Mesenchymal stem cell (in vitro differentiated cells and primary cell): ENCODE measurements around the gene ZNF488.

Experiments
- DNase-seq: peaks from one replicate; pipeline ENCODE4 v3.0.0-alpha.2; 2013
- H2AFZ ChIP-seq: one replicate; pipeline ENCODE4 v1.6.1; 2013; ENCODE audit warnings: low read depth, mild to moderate bottlenecking, control low read depth, inconsistent platforms, low read length, moderate library complexity
- H2AK5ac ChIP-seq: 2 replicates; pipeline ENCODE4 v1.6.1; 2013; ENCODE audit warnings: low read length, moderate library complexity, mild to moderate bottlenecking, inconsistent platforms; ENCODE audit not compliant: severe bottlenecking
- H2BK120ac ChIP-seq: one replicate; pipeline ENCODE4 v1.6.1; 2013; ENCODE audit warnings: low read depth, mild to moderate bottlenecking, inconsistent platforms, low read length, moderate library complexity
- H2BK12ac ChIP-seq, 2 experiments: one replicate each; pipeline ENCODE4 v1.6.1; 2013; ENCODE audit warnings: inconsistent platforms in 2 of 2, low read length in 2 of 2, mild to moderate bottlenecking in 2 of 2, moderate library complexity in 2 of 2, control low read depth in 1 of 2
- H2BK15ac ChIP-seq: one replicate; pipeline ENCODE4 v1.6.1; 2013; ENCODE audit warnings: mild to moderate bottlenecking, low read depth, inconsistent platforms; ENCODE audit not compliant: poor library complexity, severe bottlenecking
- H2BK5ac ChIP-seq: 2 replicates; pipeline ENCODE4 v1.6.1; 2013; ENCODE audit warnings: low read depth, mild to moderate bottlenecking, low read length, control low read depth, inconsistent platforms; ENCODE audit not compliant: poor library complexity, severe bottlenecking
- H3K14ac ChIP-seq, 2 experiments: one replicate each; pipeline ENCODE4 v1.6.1; 2013; ENCODE audit warnings: inconsistent platforms in 2 of 2, low read length in 2 of 2, control low read depth in 1 of 2, mild to moderate bottlenecking in 1 of 2, moderate library complexity in 1 of 2
- H3K18ac ChIP-seq, 2 experiments: one replicate each; pipeline ENCODE4 v1.6.1; 2013; ENCODE audit warnings: inconsistent platforms in 2 of 2, low read length in 2 of 2, control low read depth in 1 of 2, low read depth in 1 of 2, mild to moderate bottlenecking in 1 of 2
- H3K23ac ChIP-seq, 2 experiments: one replicate each; pipeline ENCODE4 v1.6.1; 2013; ENCODE audit warnings: inconsistent platforms in 2 of 2, low read length in 2 of 2, mild to moderate bottlenecking in 2 of 2, moderate library complexity in 2 of 2, control low read depth in 1 of 2
- H3K27ac ChIP-seq: 2 replicates; pipeline ENCODE4 v1.5.1; 2013; ENCODE audit warnings: mild to moderate bottlenecking, moderate library complexity, low read length, control low read depth, inconsistent platforms; ENCODE audit not compliant: poor library complexity, severe bottlenecking
- H3K27me3 ChIP-seq, 2 experiments: 2 replicates each; pipeline versions ENCODE4 v1.6.1 to v1.7.0; 2013; ENCODE audit warnings: low read length in 2 of 2, mild to moderate bottlenecking in 2 of 2, moderate library complexity in 2 of 2, control low read depth in 1 of 2, inconsistent platforms in 1 of 2; ENCODE audit not compliant: control insufficient read depth in 1 of 2, insufficient read depth in 1 of 2
- H3K36me3 ChIP-seq, 2 experiments: 2 replicates each; pipeline versions ENCODE4 v1.6.1 to v1.7.0; 2013; ENCODE audit warnings: low read length in 2 of 2, control low read depth in 1 of 2, inconsistent platforms in 1 of 2, low read depth in 1 of 2, mild to moderate bottlenecking in 1 of 2; ENCODE audit not compliant: insufficient read depth in 2 of 2, control insufficient read depth in 1 of 2
- H3K4ac ChIP-seq, 2 experiments: one replicate each; pipeline ENCODE4 v1.6.1; 2013; ENCODE audit warnings: inconsistent platforms in 2 of 2, low read length in 2 of 2, mild to moderate bottlenecking in 2 of 2, moderate library complexity in 2 of 2, control low read depth in 1 of 2, low read depth in 1 of 2
- H3K4me1 ChIP-seq: 2 replicates; pipeline ENCODE4 v1.6.1; 2013; ENCODE audit warnings: low read depth, low read length, control low read depth; ENCODE audit not compliant: control insufficient read depth, insufficient read depth
- H3K4me2 ChIP-seq: 2 replicates; pipeline ENCODE4 v1.6.1; 2013; ENCODE audit warnings: low read length, mild to moderate bottlenecking, inconsistent platforms; ENCODE audit not compliant: poor library complexity, severe bottlenecking
- H3K4me3 ChIP-seq, 2 experiments: 2 replicates each; pipeline versions ENCODE4 v1.5.1 to v1.7.0; 2013; ENCODE audit warnings: low read length in 2 of 2, mild to moderate bottlenecking in 2 of 2, control low read depth in 1 of 2, low read depth in 1 of 2; ENCODE audit not compliant: insufficient read depth in 1 of 2
- H3K79me1 ChIP-seq: replicated peaks from 2 replicates; pipeline ENCODE4 v1.6.1; 2013; ENCODE audit warnings: mild to moderate bottlenecking, control low read depth, low read length, inconsistent platforms; ENCODE audit not compliant: poor library complexity, severe bottlenecking
- H3K9ac ChIP-seq: 2 replicates; pipeline ENCODE4 v1.7.0; 2013; ENCODE audit warnings: mild to moderate bottlenecking, low read length, moderate library complexity
- H3K9me3 ChIP-seq: 2 replicates; pipeline ENCODE4 v1.7.0; 2013; ENCODE audit warnings: mild to moderate bottlenecking, low read length; ENCODE audit not compliant: control insufficient read depth
- H4K8ac ChIP-seq: one replicate; pipeline ENCODE4 v1.6.1; 2013; ENCODE audit warnings: inconsistent platforms, mild to moderate bottlenecking, low read length, moderate library complexity
- H4K91ac ChIP-seq: one replicate; pipeline ENCODE4 v1.6.1; 2013; ENCODE audit warnings: mild to moderate bottlenecking, low read length, inconsistent platforms
- WGBS: methylation state at CpG from one replicate; pipeline ENCODE4 v1.1.7; 2013; ENCODE audit warnings: mixed read lengths; 5-methylcytosine and 5-hydroxymethylcytosine counted together

ZNF488 gene

GRCh38 chr10:47414752-47415519 lies 30.8 kb upstream of the ZNF488 start:
- no peak overlapping the region for H2AK5ac ChIP-seq
- H3K14ac ChIP-seq, result no peak overlapping the region
- no peak overlapping the region for H3K4me3 ChIP-seq
- no peaks in the 10 kb centered on the region for H3K36me3 ChIP-seq
- no peak overlapping the region for H2BK12ac ChIP-seq
- no peaks in the 10 kb centered on the region for H3K79me1 ChIP-seq
- no peak overlapping the region for H2AFZ ChIP-seq
- H3K27me3 ChIP-seq, result peaks cover 0 to 20% of the 10 kb centered on the region in 2 experiments
- no peak overlapping the region for H3K4me2 ChIP-seq
- no peak overlapping the region for H4K91ac ChIP-seq
- no peak overlapping the region for H2BK5ac ChIP-seq
- H2BK15ac ChIP-seq, result no peak overlapping the region
- H3K9ac ChIP-seq, result no peak overlapping the region
- no peaks in the 10 kb centered on the region for H3K9me3 ChIP-seq
- WGBS, result 86% methylated on average over 19 of the region's 19 CpGs
- no peak overlapping the region for H3K23ac ChIP-seq
- no peak for DNase-seq
- no peak overlapping the region for H3K4ac ChIP-seq
- H3K27ac ChIP-seq, result no peak overlapping the region
- no peak overlapping the region for H2BK120ac ChIP-seq
- H3K18ac ChIP-seq, result no peak overlapping the region
- H4K8ac ChIP-seq, result no peak overlapping the region
- H3K4me1 ChIP-seq, result peaks cover 6% of the 10 kb centered on the region

- WGBS, result 100% methylated on average over 2 of the region's 2 CpGs
These were observed 30.1 kb upstream of the ZNF488 start for GRCh38 chr10:47414227-47414592.

GRCh38 chr10:47413531-47414226 lies 29.6 kb upstream of the ZNF488 start:
- H3K4me3 ChIP-seq, result no peak overlapping the region
- H2AK5ac ChIP-seq, result no peak overlapping the region
- no peak overlapping the region for H2BK120ac ChIP-seq
- peaks cover 0 to 20% of the 10 kb centered on the region in 2 experiments for H3K27me3 ChIP-seq
- no peak overlapping the region for H3K4me2 ChIP-seq
- no peak overlapping the region for H3K27ac ChIP-seq
- no peak for DNase-seq
- H2AFZ ChIP-seq, result no peak overlapping the region
- no peak overlapping the region for H4K8ac ChIP-seq
- no peaks in the 10 kb centered on the region for H3K9me3 ChIP-seq
- H3K9ac ChIP-seq, result no peak overlapping the region
- H3K4me1 ChIP-seq, result peaks cover 7% of the 10 kb centered on the region
- no peaks in the 10 kb centered on the region for H3K79me1 ChIP-seq
- no peak overlapping the region for H2BK5ac ChIP-seq
- no peaks in the 10 kb centered on the region for H3K36me3 ChIP-seq
- H2BK12ac ChIP-seq, result no peak overlapping the region
- H3K23ac ChIP-seq, result no peak overlapping the region
- no peak overlapping the region for H4K91ac ChIP-seq
- H3K18ac ChIP-seq, result no peak overlapping the region
- H2BK15ac ChIP-seq, result no peak overlapping the region
- 81% methylated on average over 14 of the region's 14 CpGs for WGBS
- H3K14ac ChIP-seq, result no peak overlapping the region
- no peak overlapping the region for H3K4ac ChIP-seq

More at GRCh38 chr10:47414227-47414592, 30.1 kb upstream of the ZNF488 start:
- Histone ChIP-seq H3K27ac (no peak overlapping the region), H2BK12ac (no peak overlapping the region), H3K23ac (no peak overlapping the region), H3K4me1 (peaks cover 10% of the 10 kb centered on the region), H3K4me3 (no peak overlapping the region), H3K18ac (no peak overlapping the region), H4K8ac (no peak overlapping the region), H3K79me1 (no peaks in the 10 kb centered on the region), H3K9ac (no peak overlapping the region), H3K4ac (no peak overlapping the region), H3K4me2 (no peak overlapping the region), H3K9me3 (no peaks in the 10 kb centered on the region), H3K27me3 (peaks cover 0 to 20% of the 10 kb centered on the region in 2 experiments), H2BK120ac (no peak overlapping the region), H2BK15ac (no peak overlapping the region), H2AK5ac (no peak overlapping the region), H4K91ac (no peak overlapping the region), H3K36me3 (no peaks in the 10 kb centered on the region), H3K14ac (no peak overlapping the region), H2BK5ac (no peak overlapping the region), H2AFZ (no peak overlapping the region)
- no peak for DNase-seq

- no peak overlapping the region for H3K18ac ChIP-seq
- H2BK120ac ChIP-seq, result no peak overlapping the region
- no peak overlapping the region for H3K14ac ChIP-seq
- H3K9me3 ChIP-seq, result no peaks in the 10 kb centered on the region
- H3K36me3 ChIP-seq, result no peaks in the 10 kb centered on the region
- H2BK5ac ChIP-seq, result no peak overlapping the region
- no peak overlapping the region for H2AK5ac ChIP-seq
- no peak overlapping the region for H2BK12ac ChIP-seq
- H4K8ac ChIP-seq, result no peak overlapping the region
- no peak overlapping the region for H2AFZ ChIP-seq
- H3K27ac ChIP-seq, result no peak overlapping the region
- H3K23ac ChIP-seq, result no peak overlapping the region
- no peak overlapping the region for H3K9ac ChIP-seq
- no peak overlapping the region for H3K4ac ChIP-seq
- WGBS, result 73% methylated on average over 2 of the region's 2 CpGs
- no peak overlapping the region for H2BK15ac ChIP-seq
- H4K91ac ChIP-seq, result no peak overlapping the region
- DNase-seq, result no peak
- H3K4me1 ChIP-seq, result peaks cover 9% of the 10 kb centered on the region
- no peak overlapping the region for H3K4me3 ChIP-seq
- peaks cover 0 to 20% of the 10 kb centered on the region in 2 experiments for H3K27me3 ChIP-seq
- no peak overlapping the region for H3K4me2 ChIP-seq
- no peaks in the 10 kb centered on the region for H3K79me1 ChIP-seq
These were observed 28.8 kb upstream of the ZNF488 start for GRCh38 chr10:47412869-47413268.
